ENCODE results near the gene GRAMD1A.

DNA sequence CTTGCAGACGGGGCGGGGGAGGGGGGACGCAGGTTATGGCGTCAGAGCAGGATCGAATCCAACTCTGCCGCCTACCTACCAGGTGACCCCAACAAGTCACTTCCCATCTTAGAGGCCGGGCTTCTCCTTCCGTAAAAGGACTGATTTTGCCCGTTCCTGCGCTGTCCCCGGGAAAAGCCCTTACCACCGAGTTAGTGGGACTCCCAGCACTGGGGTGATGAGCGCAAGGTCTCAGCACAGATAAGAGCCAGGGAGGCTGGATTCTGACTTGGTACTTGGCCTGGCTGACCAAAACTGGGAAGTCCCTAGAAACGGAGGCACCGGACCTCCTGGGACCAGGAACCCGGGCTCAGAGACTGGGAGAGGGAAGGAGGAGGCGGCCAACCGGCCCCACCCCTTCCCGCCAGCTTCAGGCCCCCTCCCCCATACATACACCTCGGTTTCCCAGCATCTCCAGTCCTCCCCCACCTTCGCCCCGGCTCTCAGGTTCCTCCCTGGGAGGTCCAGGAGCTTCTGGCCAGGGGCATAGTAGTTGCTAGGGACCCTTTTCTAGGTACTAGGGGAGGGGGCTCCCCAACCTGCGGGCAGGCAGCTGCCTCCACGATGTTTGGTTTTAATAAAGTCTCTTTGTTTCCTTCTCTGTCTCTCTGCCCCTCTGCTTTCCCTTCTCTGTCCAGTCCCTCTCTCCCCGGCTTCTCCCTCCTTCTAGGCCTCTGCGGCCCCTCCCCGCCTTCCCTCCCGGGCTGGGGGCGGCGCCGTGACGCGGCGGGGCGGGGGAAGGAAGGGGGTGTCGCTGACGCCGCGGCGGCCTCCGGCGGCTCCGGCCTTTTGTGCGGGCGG lies at the start of gene GRAMD1A:
- TF ChIP-seq GATA2 (IDR thresholded peaks at IDR 0.05; ENCODE audit: low read depth, low read length) (no peak), GATA3 (IDR thresholded peaks at IDR 0.05; ENCODE audit: low read depth, low read length) (no peak)

All from SH-SY5Y (cell line).